Stomach (tissue), 9 donors: ENCODE data around the gene ZNF212. TPM values are rescaled to one million over a fixed set of nuclear protein-coding genes. Genes with fewer than 3 reads are reported as not detected.

Experiments
- DNase-seq, 2 donors: peaks; one replicate each; pipeline versions ENCODE4 v3.0.0 to v3.0.0-alpha.2; 2013 to 2019
- H3K27ac ChIP-seq, 5 donors: fragments of 200-600 bp in 4 of 5; sonication (generic) in 4 of 5; one replicate each; pipeline ENCODE4 v1.5.1; 2013 to 2019; ENCODE audit warnings: mild to moderate bottlenecking in 1 of 5, moderate library complexity in 1 of 5
- H3K27me3 ChIP-seq, 3 donors: fragments of 200-600 bp; sonication (generic); one replicate each; pipeline ENCODE4 v1.5.1; 2017 to 2019; ENCODE audit warnings: mixed run types in 1 of 3
- H3K36me3 ChIP-seq, 4 donors: fragments of 200-600 bp; sonication (generic); 1 replicate in 3 of 4; 2 replicates in 1 of 4; pipeline ENCODE4 v1.5.1; 2016 to 2019
- H3K4me1 ChIP-seq, 4 donors: fragments of 200-600 bp; sonication (generic); one replicate each; pipeline ENCODE4 v1.5.1; 2016 to 2019
- H3K4me3 ChIP-seq, 4 donors: fragments of 200-600 bp; sonication (generic) in 3 of 4; one replicate each; pipeline ENCODE4 v1.5.1; 2016 to 2019; ENCODE audit warnings: mild to moderate bottlenecking in 1 of 4
- H3K9me3 ChIP-seq, 4 donors: fragments of 200-600 bp; sonication (generic); one replicate each; pipeline ENCODE4 v1.5.1; 2016 to 2019
- CTCF ChIP-seq, 7 experiments: fragments of 450-650 bp in 4 of 7; fragments of 200-600 bp in 3 of 7; sonication (generic) in 3 of 7; IDR thresholded peaks; one replicate each; pipeline ENCODE4 v1.5.1; 2016 to 2019; ENCODE audit warnings: antibody characterized with exemption in 7 of 7, control low read depth in 2 of 7, mild to moderate bottlenecking in 1 of 7
- EP300 ChIP-seq: sonication (generic); formaldehyde crosslinking; IDR thresholded peaks from one replicate; pipeline ENCODE4 v1.6.1; 2017; ENCODE audit warnings: antibody characterized with exemption
- POLR2A ChIP-seq, 4 donors: fragments of 450-650 bp; IDR thresholded peaks; one replicate each; pipeline ENCODE4 v1.6.1; 2016; ENCODE audit warnings: antibody characterized with exemption in 4 of 4, control low read depth in 2 of 4, mild to moderate bottlenecking in 1 of 4, moderate library complexity in 1 of 4
- POLR2AphosphoS5 ChIP-seq, 3 donors: sonication (generic); formaldehyde crosslinking; IDR thresholded peaks; one replicate each; pipeline ENCODE4 v1.6.1; 2016; ENCODE audit warnings: antibody characterized with exemption in 3 of 3
- WGBS, 5 donors: extraction: QIAGEN DNeasy Blood & Tissue Kit in 3 of 5; methylation state at CpG; one replicate each; pipeline versions ENCODE4 v1.1.5 to v1.1.7; 2013 to 2018; 5-methylcytosine and 5-hydroxymethylcytosine counted together
- intact Hi-C: fragments of 100-400 bp; cut with DNase I; formaldehyde crosslinking; loops from one replicate; pipeline ENCODE4 v1.15.1; 2023; ENCODE audit warnings: low total_unique reads
- polyA plus RNA-seq, 3 donors: library from polyadenylated mRNA; stranded (reverse); fragments of 200-250 nt; gene quantifications; one replicate each; pipeline ENCODE4 v1.2.3, GENCODE V29; 2013
- total RNA-seq, 5 donors: library from RNA; depleted of rRNA; stranded (reverse); fragments of >200 nt; gene quantifications; one replicate each; pipeline versions ENCODE4 v1.1.0 to v1.2.3, GENCODE V29; 2014 to 2016
- donor health status: healthy with polysubstance abuse.
- donor health status: Bipolar disorder and iron deficiency.
- donor health status: healthy.

Gene ZNF212
- total and polyA plus RNA-seq, 8 donors: 2.9 to 42.9 (median 6.4) TPM

DNA sequence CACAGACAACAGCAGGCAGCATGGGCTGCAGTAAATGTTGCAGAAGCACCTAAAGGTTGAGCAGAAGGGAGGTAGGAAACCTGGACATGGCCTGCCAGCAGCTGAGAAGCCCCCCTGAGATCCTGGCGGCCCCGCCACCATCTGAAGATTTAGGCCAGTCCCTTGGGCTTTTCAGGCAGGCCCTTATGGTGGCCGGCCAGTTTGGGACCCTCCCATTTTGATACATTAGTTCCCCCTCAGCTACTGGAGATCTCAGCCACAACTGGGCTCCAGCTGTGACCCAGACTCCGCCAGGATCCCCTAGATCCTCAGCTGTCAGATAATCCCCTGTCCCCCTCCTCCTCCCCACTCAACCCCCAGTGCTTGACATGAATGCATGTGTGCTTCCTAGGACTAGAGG lies 56.9 kb downstream of the ZNF212 start:
- intact Hi-C loops: no loop called here
- H3K36me3 ChIP-seq: peaks cover 6 to 60% (median 48%) of the 10 kb centered on the region in 4 donors
- H3K27ac ChIP-seq: no peak overlapping the region
- 75 to 100% (median 92%) methylated on average over 3 to 4 of the region's 4 CpGs for WGBS, 5 donors
- no peaks in the 10 kb centered on the region for H3K4me1 ChIP-seq
- no peak overlapping the region for H3K4me3 ChIP-seq
- H3K27me3 ChIP-seq: no peaks in the 10 kb centered on the region
- no peaks in the 10 kb centered on the region for H3K9me3 ChIP-seq
- TF ChIP-seq EP300: no peak
- TF ChIP-seq POLR2A (IDR thresholded peaks at IDR 0.05): no peak
- no peak for TF ChIP-seq POLR2AphosphoS5 (IDR thresholded peaks at IDR 0.05)
- no peak for TF ChIP-seq CTCF (IDR thresholded peaks at IDR 0.05)
- no peak for DNase-seq

DNA sequence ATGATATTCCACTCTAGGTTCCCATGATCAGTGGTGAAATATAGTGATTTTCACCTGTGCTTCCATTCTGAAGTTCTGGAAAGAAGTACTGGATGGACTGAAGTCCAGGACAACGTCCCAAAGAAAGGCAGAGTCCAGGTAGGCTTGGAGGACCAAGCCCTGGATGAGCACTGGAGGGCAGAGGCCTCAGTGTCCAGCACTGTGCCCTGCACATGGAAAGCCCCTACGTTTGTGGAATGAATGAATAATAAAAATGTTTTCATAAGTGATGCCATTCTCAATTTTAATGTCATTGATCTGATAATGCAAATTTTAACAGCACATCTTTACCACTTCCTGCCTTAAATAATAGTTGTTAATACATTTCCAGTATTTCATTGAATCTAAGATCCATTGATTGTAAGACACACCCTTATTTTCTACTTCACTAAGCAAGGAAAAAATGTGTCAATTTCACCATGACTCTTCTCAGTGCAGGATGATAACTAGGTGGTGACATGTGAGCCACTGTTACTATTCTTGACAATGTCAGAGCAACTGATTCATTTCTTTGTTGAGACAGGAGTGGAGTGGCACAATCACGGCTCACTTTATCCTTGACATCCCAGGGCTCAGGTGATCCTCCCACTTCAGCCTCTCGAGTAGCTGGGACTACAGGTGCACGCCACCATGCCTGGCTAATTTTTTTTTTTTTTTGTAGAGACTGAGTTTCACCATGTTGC lies 57.7 kb downstream of the ZNF212 start:
- H3K4me3 ChIP-seq: no peak overlapping the region
- H3K36me3 ChIP-seq: peaks cover 6 to 52% (median 41%) of the 10 kb centered on the region in 4 donors
- H3K27ac ChIP-seq: no peak overlapping the region
- no peak for DNase-seq
- no peaks in the 10 kb centered on the region for H3K9me3 ChIP-seq
- H3K4me1 ChIP-seq: no peaks in the 10 kb centered on the region
- TF ChIP-seq POLR2AphosphoS5 (IDR thresholded peaks at IDR 0.05): no peak
- no peak for TF ChIP-seq EP300
- no peak for TF ChIP-seq POLR2A (IDR thresholded peaks at IDR 0.05)
- TF ChIP-seq CTCF (IDR thresholded peaks at IDR 0.05): no peak
- intact Hi-C loops: no loop called here
- no peaks in the 10 kb centered on the region for H3K27me3 ChIP-seq
- 71 to 80% (median 73%) methylated on average over 5 of the region's 5 CpGs for WGBS, 5 donors

DNA sequence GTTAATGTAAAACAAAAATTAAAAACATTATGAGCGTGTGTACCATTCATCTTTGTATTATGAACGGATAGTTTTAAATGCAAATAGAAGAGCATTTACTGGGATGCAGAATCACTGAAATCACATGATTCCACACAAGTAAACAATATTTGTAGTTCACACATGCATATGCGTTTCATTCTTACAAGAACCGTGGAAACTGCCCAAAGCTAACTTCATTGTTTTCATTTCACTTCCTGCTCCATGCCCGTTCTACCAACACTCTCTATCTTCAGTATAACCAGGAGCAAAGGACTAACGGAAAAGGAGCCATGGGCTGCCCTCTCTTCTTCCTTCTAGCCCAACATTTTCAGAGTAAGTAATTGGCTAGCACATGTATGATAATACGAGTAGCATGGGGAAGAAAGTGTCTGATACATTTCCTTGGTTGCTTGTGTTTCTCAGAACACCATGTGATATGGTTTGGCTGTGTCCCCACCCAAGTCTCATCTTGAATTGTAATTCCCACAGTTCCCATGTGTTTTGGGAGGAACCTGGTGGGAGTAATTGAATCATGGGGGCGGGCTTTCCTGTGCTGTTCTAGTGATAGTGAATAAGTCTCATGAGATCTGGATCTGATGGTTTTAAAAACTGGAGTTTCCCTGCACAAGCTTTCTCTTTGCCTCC lies 61.3 kb downstream of the ZNF212 start:
- Histone ChIP-seq H3K27me3 (no peaks in the 10 kb centered on the region), H3K9me3 (no peaks in the 10 kb centered on the region), H3K27ac (no peak overlapping the region), H3K36me3 (peaks cover 0 to 16% (median 7%) of the 10 kb centered on the region in 4 donors), H3K4me3 (no peak overlapping the region), H3K4me1 (no peaks in the 10 kb centered on the region)
- DNase-seq: no peak
- intact Hi-C loops: no loop called here
- WGBS, 5 donors: 43 to 56% (median 48%) methylated on average over 8 of the region's 8 CpGs
- TF ChIP-seq POLR2AphosphoS5 (IDR thresholded peaks at IDR 0.05) (no peak), EP300 (no peak)

- DNase-seq: no peak
- 83 to 94% (median 92%) methylated on average over 12 of the region's 12 CpGs for WGBS, 5 donors
- H3K27me3 ChIP-seq: no peaks in the 10 kb centered on the region
- no peak overlapping the region for H3K4me3 ChIP-seq
- H3K36me3 ChIP-seq: peaks cover 0 to 1% (median 0%) of the 10 kb centered on the region in 4 donors
- intact Hi-C loops: no loop called here
- no peaks in the 10 kb centered on the region for H3K9me3 ChIP-seq
- H3K27ac ChIP-seq: no peak overlapping the region
- no peaks in the 10 kb centered on the region for H3K4me1 ChIP-seq
- no peak for TF ChIP-seq POLR2A (IDR thresholded peaks at IDR 0.05)
Measured at GRCh38 chr7:149302222-149302621, 62.8 kb downstream of the ZNF212 start.

DNA sequence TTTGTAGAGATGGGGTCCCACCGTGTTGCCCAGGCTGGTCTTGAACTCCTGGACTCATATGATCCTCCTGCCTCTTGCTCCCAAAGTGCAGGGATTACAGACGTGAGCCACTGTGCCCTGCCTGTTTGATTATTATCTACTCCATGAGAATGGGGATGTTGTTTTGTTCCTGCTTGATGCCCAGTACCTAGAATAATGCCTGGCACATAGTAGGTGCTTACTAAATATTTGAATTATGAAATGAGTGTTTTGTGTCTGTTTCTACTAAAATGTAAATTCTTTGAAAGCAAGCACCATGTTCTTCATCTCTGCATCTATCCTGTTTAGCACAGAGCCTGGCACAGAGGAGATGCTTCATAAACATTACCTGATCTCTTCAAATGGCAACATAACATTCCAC lies 63.4 kb downstream of the ZNF212 start:
- no peak for DNase-seq
- intact Hi-C loops: no loop called here
- whole genome bisulfite sequencing, 5 donors: 55 to 76% (median 71%) methylated on average over 2 of the region's 2 CpGs
- Histone ChIP-seq H3K27ac (no peak overlapping the region), H3K9me3 (no peaks in the 10 kb centered on the region), H3K36me3 (no peaks in the 10 kb centered on the region), H3K4me3 (no peak overlapping the region), H3K4me1 (no peaks in the 10 kb centered on the region), H3K27me3 (no peaks in the 10 kb centered on the region)
- no peak for TF ChIP-seq POLR2AphosphoS5 (IDR thresholded peaks at IDR 0.05)

DNA sequence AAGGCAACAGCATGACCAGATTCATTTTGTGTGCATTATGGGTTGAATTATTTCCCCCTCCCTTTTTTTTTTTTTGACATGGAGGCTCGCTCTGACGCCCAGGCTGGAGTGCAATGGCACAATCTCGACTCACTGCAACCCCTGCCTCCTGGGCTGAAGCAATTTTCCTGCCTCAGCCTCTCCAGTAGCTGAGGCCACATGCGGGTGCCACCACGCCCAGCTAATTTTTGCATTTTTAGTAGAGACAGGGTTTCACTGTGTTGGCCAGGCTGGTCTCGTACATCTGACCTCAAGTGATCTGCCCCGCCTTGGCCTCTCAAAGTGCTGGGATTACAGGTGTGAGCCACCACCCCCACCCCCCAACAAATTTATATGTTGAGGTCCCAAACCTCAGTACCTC lies 64.6 kb downstream of the ZNF212 start:
- Histone ChIP-seq H3K9me3 (no peaks in the 10 kb centered on the region), H3K27ac (no peak overlapping the region), H3K4me3 (no peak overlapping the region), H3K27me3 (no peaks in the 10 kb centered on the region), H3K4me1 (no peaks in the 10 kb centered on the region), H3K36me3 (no peaks in the 10 kb centered on the region)
- intact Hi-C loops: no loop called here
- TF ChIP-seq EP300 (no peak), POLR2AphosphoS5 (IDR thresholded peaks at IDR 0.05) (no peak), POLR2A (IDR thresholded peaks at IDR 0.05) (no peak), CTCF (IDR thresholded peaks at IDR 0.05) (no peak)
- DNase-seq: no peak
- 76 to 91% (median 90%) methylated on average over 7 of the region's 7 CpGs for WGBS, 5 donors
